Stimulated activated CD4-positive, alpha-beta T cell treated with anti-CD3 and anti-CD28 coated beads, Interleukin-15, amount 100 ng/mL, for 48 hours (primary cell): ENCODE measurements around the gene OXA1L.
"Not testable (repeated sequence)": the region's sequence is repeated elsewhere in the genome, so short reads cannot be mapped to it uniquely, and the experiment has no call there.

Experiments used
- DNase-seq, 2 donors: peaks; one replicate each; pipeline ENCODE4 v3.0.0-alpha.2; 2020; ENCODE audit warnings: low read depth in 2 of 2

OXA1L gene

DNA sequence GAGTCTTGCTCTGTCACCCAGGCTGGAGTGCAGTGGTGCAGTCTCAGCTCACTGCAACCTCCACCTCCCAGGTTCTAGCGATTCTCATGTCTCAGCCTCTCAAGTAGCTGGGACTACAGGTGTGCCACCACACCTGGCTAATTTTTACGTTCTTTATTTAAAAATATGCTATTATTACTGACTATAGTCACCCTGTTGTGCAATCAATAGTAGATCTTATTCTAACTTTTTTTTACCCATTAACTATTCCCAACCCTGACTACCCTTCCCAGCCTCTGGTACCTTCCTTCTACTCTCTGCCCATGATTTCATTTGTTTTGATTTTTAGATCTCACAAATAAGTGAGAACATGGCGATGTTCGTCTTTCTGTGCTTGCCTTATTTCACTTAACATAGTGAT is 2.5 kb downstream of the OXA1L start:
- no peak for DNase-seq

DNA sequence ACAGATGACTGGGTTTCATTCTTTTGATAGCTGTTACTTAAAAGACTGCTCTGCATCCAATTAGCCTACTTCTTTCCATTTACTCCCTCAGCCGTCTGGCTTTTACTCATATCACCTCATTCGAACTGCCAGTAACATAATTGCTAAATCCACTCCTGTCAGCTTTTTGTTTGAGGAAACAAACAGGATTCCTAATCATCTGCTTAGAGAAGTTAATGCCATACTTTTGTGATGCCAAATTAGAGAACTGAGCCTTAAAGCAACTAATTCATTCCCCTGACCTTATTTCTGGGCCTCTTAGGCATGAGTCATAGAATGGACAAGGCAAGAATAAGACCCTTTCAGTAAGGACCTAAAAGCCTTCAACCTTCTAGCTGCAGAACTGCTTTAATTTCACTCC is 2.9 kb downstream of the OXA1L start:
- no peak for DNase-seq

DNA sequence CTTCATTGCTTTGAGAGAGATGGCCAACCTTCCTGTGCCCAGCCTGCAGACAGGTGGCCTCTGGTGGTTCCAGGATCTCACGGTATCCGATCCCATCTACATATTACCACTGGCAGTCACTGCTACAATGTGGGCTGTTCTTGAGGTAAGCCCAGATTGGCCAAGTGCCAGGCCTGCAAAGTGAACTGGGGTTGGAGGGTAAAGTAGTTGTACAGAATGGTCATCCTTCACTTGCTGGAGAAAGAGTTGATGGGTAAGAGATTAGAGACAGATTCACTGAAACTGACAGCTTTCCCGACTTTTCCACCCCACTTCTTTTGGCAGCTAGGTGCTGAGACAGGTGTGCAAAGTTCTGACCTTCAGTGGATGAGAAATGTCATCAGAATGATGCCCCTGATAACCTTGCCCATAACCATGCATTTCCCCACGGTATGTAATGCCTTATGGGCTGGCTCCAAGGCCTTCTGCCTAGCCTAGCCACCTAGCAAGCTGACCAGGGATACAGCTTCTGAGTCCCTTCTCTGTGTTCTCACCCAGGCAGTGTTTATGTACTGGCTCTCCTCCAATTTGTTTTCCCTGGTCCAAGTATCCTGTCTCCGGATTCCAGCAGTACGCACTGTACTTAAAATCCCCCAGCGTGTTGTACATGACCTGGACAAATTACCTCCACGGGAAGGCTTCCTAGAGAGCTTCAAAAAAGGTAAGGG is 4.1 kb downstream of the OXA1L start:
- DNase-seq, result no peak

DNA sequence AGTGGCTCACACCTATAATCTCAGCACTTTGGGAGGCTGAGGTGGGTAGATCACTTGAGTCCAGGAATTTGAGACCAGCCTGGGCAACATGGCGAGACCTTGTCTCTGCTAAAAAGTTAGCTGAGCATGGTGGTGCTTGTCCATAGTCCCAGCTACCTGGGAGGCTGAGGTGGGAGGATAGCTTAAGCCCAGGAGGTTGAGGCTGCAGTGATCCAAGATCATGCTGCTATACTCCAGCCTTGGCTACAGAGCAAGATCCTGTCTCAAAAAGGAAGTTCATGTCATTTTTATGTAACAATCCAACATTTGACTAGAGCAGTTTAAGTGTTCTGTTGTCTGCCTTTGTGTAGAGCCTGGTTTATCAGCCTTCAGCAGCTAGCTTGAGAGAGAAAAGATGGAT is 6.2 kb downstream of the OXA1L start:
- DNase-seq, result no peak

DNA sequence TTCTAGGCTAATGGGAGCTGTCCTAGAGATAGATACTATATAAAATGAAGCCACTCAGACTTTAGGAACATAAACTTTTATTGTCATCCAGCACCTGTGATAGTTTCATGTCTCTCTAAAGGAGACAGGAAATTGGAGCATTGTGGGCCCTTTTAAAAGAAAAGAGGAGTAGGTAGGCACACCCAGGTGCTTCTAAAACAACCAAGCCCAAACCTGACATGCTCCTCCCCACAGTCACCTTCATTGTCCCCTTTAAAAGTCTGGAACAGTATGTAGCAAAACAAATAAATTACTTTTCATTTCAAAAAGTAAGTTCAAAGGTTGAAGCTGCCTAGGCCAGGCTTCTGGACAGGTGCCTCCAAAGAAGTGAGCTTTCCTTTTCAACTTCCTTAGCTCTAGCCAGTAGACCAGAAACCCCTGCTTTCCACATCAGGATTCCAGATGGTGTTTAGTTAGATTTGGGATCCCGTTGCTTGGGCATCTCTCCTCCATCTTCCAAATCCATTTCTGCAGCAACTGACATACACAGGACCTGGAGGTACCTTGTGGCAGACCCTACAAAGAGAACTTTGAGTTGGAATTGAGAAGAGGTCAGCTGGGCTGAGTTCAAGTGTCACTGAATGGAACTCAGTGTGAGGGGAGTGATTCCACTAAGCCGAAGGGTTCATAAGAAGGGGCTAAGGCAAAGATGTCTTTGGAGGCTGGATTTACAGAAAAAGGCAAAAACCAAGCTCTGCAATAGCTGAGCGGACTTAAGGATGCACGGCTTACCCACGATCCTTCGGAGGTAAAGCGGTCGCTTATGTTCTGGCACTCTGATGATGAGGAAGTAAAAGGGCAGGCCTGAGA is 6.9 kb downstream of the OXA1L start:
- DNase-seq, result no peak

DNA sequence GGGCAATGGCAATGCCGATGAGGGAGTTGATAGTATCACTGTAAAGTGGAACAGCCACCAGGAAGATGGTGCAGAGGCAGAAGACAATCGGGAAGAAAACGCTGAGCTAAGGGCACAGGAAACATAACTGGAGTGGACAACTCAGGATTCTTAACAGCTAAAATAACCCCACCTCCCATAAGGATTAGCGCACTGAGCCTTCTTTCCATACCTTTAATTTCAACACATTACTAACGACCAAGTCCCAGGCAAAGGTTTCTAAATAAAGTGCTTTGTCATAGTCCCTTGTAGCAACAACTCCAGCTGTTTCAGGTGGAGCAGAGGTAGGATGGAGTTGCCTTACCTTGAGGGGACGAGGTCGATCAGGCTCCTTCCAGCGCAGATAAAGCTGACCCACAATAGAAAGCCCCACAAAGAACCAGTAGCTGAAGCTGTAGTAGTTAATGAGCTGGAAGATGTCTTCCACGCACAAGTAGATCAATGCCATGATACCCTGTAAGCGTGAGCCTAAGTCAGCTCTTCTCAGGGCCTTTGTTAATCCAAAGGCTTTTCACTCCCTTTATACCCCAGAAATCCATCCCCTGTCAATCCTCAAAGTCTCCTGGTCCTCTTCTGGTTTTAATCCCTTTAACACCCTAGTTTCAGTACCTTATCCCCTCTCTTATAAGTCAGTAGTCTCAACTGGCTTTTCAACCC is 7.7 kb downstream of the OXA1L start:
- no peak for DNase-seq

DNA sequence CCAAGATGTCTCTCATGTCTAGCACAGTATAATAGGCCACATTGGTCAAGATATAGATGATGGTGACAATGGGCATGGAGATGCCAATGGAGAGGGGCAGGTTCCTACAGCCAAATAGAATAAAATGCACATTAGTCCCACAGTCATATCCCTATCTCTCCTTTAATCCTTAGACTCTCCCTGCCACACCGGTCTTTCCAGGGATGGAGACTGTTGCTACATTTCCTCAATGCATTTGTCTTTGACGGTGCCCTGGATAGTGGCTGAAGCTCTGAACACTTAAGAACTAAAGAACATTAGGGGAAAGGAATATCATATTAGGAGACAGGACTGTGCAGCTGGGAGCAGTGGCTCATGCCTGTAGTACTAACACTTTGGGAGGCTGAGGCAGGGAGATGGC is 9.7 kb downstream of the OXA1L start:
- no peak for DNase-seq

DNA sequence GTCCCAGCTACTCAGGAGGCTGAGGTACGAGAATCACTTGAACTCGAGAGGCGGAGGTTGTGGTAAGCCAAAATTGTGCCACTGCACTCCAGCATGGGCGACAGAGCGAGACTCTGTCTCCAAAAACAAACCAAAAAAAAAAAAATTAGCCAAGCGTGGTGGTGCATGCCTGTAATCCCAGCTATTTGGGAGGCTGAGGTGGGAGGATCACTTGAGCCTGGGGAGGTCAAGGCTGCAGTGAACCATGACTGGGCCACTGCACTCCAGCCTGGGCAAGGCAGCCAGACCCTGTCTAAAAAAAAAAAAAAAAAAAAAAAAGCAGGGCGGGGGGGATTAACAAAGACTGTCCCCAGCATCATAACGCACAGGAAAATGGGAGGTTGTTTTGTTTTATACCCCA is 10.4 kb downstream of the OXA1L start:
- not testable (repeated sequence) for DNase-seq

DNA sequence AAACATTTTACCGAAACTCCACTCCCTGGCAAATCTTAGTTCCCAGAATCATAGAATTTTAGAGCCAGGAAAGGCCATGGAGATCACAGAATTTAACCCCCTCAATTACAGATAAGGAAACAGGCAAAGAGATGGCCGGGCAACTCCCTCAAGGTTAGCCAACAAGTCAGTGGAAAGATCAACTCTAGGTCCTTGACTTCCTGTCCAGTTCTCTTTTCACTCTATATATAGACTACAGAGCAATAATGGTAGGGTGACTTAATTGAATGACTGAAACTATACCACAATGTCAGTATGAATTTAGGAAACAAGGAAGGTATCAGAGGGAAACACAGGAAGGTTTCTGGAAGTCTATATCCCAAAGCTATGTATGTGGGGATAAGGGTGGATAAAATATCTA is 11.6 kb downstream of the OXA1L start:
- no peak for DNase-seq

DNA sequence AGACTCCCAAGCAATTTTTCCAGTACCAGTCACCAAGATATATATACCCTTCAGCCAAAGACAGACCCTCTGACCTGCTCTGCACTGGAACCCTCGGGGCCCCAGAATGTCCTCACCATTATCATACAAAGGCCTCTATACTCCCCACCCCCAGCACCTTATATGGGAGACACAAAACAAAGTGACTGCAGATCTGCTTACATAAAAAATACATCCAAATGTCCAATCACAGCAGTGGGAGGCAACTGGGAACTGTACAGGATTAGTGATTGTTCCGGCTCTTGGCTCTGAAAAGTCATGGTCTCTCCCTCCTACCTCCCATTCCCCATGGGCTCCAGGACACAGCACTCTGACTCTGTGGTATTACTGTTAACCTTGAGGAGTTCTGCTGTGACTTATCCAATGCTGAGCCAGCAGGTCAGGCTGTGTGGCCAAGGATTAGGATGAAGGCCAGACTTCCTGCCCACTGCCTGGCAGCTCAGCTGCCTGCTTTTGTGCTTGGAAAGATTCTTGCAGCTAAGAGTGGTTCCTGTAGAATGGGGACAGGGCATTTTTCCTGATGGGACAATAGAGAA is 13.7 kb downstream of the OXA1L start:
- DNase-seq, result no peak

DNA sequence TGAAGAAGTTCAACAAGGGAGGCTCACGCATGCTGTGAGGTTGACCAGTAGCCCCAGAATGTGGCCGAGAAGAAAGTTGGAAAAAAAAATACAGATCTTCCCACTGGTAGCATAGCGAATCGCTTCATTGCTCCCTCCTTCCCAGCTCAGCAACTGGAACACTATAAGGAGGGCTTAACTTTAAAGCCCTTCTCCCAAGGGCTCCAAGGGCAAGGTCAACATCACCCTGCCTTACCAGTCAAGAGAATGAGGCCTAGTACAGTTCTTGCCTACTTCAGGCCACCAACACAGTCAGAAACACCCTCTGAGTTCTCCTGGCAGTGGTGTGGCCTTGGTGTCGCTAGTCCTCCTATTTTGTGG is 14.4 kb downstream of the OXA1L start:
- DNase-seq, result no peak

DNA sequence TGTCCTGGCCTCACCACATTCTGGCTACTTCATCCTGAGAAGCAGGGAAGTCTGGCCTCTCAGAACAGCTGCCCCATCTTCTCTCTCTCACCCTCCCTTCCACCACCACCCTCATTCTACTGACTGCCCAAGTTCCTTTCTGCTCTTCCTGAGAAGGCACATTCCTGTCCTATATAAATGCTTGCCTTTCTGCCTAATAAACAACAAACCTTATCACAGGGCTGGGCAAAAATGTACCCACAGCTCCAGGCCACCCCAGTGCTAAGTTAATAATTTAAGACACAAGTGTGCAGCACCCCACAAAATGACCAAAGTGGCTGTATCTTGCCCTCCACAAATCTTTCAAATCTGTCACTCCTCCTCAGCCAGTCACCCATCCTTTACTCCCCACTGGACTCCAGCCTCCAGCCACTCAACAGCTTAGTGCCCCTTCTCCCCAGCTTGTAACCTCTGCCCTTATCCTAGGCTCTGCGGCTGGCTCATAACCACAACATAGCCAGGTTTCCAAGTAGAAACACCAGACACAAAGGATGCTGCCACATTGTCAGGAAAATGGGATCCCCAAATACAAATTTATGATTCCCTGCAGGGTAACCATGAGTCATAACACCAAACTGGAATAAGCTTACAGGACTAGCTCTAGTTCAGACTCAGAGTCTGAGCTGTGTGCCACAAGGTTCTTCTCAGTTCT is 15.0 kb downstream of the OXA1L start:
- no peak for DNase-seq

DNA sequence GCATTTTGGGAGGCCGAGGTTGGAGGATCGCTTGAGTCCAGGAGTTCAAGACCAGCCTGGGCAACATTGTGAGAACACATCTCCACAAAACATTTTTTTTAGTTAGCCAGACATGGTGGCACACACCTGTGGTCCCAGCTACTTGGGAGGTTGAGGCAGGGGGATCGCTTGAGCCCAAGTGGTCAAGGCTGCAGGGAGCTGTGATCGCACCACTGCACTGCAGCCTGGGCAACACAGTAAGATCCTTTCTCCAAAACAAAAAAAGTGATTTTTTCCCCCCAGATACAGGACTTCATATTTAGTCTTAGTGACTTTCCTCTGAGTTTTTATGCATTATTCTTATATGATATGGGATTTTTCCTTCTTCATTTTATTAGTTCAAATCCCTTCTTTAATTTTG is 20.2 kb downstream of the OXA1L start:
- no peak for DNase-seq

DNA sequence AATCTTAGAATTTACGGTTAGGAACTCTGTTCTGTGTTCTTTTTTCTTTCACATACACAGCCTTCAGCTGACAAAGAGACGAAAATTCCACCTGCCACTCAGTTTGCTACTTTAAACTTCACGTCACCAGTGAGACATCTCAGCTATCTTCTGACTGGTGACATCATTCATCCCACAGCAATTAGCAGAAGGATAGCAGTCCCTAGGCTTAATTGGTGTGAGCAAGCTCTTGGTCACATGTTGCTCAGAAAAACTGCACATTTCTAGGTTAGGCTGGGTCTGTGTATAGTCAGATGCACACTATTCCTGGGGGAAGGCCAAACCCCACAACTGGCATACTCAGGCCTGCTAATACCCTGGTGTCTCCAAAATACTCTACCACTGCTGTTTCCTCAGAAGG is 24.8 kb downstream of the OXA1L start:
- DNase-seq, result no peak

DNA sequence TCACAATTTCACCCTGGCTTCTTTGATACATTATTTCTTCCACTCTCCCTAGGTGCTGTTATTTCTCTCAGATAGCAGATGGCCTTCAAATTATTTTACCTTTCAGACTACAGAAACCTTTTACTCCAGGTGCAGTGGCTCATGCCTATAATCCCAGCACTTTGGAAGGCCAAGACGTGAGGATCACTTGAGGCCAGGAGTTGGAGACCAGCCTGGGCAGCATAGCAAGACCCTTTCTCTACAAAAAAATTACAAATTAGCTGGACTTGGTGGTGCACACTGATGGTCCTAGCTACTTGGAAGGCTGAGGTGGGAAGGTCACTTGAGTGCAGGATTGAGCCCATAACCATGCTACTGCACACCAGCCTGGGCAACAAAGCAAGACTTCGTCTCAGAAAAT is 25.7 kb downstream of the OXA1L start:
- DNase-seq, result no peak

DNA sequence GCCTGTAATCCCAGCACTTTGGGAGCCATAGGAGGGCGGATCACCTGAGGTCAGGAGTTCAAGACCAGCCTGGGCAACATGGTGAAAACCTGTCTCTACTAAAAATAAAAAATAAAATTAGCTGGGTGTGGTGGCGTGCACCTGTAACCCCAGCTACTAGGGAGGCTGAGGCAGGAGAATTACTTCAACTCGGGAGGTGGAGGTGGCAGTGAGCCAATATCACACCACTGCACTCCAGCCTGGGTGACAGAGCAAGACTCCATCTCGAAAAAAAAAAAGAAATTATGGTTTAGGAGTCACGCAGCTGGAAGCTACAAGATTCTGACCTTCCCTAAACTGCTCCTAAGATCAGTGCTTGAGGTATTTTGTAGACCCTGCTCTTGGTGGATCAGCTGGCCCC is 27.1 kb downstream of the OXA1L start:
- DNase-seq, result not testable (repeated sequence)

DNA sequence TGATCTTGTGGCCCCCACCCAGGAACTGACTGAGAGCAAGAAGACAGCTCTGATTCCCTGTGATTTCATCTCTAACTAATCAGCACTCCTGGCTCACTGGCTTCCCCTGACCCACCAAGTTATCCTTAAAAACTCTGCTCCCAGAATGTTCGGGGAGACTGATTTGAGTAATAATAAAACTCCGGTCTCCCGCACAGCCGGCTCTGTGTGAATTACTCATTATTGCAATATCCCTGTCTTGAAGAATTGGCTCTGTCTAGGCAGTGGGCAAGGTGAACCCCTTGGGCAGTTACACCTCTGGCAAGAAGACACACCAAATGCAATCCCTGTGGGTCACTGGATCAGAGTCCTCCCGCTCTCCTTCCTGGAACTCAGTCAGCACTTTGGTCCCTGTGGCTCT is 27.5 kb downstream of the OXA1L start:
- DNase-seq, result no peak

DNA sequence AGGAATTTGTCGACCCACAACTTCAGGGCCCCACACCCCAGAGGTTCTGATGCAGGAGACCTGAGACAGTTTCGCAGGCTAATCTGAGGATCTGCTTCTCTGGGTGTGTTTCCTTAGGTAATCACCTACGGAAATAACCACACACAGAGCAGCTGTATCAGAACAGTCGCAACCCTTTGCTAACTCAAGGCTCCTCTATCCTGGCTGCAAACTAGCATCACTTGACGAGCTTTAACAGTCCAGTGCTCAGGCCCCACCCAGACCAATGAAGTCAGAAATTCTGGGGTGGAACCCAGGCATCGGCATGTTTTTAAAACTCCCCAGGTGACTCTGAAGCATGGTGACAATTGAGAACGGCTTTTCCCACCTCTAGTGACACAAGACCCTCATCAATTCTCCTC is 28.1 kb downstream of the OXA1L start:
- no peak for DNase-seq

DNA sequence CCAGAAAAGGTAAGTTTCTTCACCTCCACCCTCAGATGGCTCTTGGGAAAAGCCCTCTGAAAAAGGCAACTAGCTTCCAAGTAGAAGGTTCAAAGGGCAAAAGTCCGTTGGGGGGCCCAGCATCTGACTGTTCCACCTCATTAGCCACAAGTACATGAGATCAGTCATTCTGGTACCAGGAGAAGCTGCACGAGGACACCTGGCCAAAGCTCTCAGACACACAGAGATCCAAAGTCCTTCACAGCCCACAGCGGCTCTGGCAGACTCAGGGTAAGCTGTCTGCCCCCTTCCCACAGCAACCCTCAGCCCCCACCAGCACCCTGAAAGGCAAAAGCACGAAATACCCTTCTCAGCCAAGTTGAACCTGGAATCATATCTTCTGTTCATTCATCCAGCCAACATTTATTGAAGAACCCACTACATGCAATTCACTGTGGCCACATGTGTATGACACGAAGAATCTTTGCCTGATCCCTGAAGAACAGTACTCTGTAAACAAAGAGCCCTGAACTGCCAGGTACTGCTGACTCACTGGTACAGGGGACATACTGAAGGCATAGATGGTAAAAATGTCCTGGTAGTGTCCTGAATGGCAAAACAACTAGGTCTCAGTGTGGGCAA is 29.7 kb downstream of the OXA1L start:
- DNase-seq, result no peak

DNA sequence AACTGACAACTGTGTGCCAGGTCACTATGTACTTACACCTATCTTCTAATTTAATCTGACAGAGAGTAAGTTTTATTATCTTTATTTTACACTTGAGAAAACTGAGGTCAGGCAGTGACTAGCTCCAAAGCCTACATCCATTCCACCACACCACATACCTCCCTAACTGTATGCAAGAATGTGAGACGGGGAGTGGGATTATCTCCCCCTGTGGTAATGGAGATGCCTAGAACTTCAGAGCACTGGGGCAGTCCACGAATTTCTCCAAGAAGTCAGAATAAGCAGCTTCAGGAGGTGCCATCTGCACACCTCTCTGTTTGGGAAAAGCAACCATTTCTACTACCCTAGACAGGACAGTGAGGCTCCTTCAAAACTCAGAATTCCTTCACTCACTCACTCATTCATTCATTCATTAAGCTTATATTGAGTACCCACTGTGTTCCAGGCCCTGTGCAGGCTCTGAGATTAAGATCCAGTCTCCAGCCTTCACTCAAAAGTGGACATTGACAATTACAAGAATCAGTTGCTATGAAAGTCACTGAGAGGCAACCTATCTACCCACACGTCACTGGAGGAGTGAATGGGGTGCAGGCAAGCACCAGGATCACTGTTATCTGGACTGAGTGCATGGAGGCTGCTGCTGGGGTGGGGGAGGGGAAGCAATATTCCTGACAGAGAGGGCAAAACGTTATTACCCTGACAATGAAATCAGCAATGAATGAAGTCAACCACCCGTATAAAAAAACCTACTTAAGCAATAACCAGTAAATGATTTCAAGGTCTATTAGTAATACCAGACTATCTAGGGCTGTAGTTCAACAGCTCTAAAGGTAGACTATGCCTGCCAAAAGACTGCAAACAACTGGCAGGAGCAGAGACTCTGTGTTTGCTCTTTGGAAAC is 30.8 kb downstream of the OXA1L start:
- DNase-seq, result no peak
